GM18511 (cell line): ENCODE measurements around the gene SYMPK.

Experiments
- ATAC-seq: cut with Tn5 transposase; IDR thresholded peaks from one replicate; pipeline ENCODE4 v1.9.1; 2021; ENCODE audit warnings: mild to moderate bottlenecking, moderate library complexity; ENCODE audit not compliant: unreplicated experiment

SYMPK gene

DNA sequence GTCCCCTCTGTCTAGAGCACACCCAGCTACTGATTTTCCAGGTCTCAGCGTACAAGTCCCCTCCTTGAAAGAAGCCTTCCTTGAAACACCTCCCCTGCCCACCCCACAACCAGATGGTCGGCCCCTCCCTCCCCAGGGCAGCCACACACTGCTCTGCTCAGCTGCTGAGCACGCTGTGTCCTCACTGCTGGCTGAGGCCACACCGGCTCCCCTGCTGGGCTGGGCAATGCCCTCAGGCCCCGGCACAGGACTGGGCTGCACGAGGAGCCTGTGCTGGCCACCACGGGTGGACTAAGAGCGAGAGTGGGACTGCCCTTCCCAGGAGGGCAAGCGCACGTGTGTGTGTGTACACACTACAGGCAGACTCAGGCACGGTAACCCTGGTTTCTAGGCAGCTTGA, 36.0 kb downstream of the SYMPK start:
- no peak for ATAC-seq

DNA sequence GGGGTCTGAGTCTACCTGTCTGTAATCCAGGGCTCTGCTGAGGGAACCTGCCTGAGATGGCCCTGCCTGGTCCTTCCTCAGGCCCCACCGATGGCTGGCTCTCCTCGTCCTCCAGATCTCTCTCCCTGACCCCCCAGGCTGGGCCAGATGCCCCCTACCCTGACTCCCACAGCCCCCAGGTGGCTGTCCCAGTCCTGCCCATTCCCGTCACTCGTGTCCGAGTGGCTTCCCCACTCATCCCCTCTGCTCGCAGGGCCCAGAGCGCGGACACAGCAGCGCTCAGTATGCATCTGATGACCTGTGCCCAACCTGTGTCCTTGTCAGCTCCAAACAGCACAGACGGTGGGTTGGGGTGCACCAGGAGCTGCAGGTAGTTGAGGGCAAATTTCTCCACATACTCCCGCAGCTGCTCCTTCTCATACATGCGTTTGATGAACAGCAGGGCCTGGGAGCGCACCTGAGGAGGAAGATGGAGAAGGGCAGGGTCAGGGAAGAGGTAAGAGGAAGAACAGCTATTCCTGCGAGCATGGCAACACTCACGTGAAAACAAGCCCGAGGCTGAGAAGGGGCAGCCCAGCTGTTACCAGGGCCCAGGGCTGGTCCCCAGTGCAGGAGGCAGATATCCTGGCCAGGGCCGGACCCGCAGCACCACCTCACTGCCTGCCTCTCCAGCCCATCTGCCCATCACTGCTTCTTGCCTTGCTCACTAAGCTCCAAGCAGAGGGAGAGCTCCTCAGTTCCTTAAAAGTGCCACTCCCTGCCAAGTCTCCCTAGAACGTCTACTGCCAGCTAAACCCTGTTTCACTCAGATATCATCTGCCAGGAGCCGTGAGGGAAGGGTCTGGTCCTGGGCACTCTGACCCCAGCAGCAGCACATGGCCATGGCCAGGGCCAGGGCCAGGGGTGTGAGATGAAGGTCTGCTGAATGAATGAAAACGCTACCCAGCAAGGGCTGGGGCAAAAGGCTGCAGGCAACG, 36.7 kb downstream of the SYMPK start:
- no peak for ATAC-seq

DNA sequence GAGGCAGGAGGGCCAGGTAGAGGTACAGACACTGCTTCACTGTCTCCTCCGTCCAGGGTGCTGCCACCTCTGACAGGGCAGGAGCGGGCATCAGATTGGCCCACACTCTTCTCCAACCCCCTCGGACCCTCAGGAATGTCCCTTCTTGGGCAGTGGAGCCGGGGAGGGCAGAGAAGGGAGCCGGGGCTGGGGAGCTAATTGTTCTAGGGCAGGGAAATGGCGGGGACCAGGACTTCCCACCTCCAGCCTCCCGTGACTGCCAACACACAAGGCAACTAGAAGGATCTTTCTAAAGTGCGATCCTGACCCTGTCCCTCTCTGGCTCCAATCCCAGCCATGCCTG, 37.7 kb downstream of the SYMPK start:
- ATAC-seq, result no peak

DNA sequence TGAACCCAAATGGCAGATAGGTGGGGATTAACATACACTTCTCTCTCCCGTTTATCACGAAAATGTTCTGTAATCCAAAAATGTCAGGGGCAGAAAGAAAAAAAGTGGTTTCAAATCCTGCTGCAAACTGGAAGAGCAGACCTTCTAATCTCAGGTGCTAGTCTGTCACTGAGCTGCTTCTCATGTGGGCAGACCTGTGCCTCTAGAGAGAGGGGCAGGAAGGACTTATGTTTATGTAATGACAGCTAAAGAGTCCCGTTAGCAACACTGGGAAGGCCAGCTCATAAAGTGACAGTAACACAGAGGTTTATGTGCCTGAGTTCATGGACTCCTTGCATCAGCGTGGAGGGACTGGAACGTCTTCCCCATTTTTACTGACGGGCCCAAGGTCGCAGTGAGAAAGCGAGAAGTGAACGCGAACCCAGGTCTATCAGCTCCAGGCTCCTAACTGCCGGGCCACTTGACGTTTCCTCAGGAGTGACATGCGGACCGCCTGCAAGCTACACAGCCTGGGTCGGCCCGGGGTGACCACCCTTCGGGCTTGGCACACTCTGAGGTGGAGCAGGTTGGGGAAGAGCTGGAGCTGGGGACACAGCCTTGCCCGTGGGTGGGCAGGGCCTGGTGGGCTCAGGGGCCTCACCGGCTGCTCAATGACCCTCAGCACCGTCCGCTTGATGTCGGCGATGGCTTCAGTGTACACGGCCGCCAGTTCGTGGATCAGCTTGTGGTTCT, 38.2 kb downstream of the SYMPK start:
- ATAC-seq, result no peak

DNA sequence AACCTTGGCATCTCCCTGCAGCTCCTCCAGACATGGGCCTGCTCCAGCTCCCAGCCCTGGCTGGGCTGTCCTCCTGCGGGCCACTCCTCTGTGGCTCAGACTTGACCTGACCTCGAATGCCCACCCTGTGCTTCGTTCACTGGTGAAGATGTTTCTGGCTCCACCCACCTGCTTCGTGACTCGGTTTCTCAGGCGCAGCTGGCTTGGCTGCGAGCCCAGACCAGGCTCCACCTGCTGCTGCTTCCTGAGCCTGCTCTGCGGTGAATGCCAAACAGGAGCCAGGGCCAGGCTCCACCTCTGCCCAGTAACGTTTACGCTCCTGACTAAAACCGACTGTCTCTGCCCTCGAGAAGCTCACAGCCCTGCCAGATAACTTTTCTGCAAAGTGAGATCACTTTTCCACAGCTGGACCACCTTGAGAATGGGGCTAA, 38.9 kb downstream of the SYMPK start:
- ATAC-seq, result no peak

DNA sequence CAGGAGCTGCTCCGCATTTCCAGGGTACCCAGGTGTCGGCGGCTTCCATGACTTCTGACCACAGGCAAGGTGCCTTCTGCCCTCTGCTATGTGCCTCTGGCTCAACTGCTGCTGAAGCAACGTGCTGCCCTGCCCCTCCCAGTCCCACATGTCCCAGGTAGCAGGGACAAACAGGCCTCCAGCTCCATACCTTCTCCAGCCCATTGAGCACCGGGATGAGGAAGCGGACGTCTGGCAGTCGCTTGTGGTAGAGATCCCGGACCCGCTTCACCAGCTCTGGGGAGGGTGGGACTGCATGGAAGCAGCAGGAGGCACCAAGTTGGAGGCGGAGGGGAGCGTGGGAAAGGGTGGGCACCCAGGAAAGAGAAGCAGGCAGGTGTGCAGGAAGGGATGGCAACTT, 39.8 kb downstream of the SYMPK start:
- no peak for ATAC-seq

DNA sequence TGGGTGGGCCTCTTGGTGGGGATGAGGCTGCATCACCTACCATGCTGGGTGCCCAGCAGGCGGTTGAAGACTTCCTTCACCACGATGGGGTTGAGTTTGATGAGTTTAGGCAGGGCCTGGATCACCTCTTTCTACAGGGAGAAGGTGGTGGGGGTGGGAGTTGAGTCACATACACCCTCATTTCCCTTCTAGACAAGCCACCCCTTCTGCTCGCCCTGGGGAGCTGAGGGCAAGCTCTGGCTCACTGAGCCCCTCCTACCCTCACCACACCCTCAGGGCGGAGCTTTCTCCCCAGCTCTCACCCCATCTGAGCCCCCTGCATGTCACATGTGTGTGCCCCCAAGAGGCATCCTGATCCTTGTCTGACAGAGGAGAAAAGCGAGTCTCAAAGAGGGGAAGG, 40.2 kb downstream of the SYMPK start:
- ATAC-seq, result no peak

DNA sequence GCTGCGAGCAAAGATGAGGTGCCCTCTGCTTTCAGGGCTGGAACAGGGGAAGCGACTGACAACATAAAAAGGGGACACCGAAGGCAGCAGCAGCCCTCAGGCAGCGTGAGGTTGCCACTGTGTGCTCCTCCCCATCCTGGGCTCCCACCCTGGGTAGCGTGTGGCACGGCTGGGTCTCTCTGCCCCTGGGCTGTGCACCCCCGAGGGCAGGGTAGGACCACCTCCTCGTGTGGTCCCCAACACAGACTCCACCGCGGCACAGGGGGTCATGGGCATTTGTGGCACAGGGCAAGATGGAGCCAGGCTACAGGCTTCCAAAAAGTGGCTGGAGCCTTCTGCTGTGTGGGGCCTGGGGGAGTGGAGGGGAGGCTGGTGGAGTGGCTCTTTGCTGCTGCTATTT, 41.4 kb downstream of the SYMPK start:
- no peak for ATAC-seq

DNA sequence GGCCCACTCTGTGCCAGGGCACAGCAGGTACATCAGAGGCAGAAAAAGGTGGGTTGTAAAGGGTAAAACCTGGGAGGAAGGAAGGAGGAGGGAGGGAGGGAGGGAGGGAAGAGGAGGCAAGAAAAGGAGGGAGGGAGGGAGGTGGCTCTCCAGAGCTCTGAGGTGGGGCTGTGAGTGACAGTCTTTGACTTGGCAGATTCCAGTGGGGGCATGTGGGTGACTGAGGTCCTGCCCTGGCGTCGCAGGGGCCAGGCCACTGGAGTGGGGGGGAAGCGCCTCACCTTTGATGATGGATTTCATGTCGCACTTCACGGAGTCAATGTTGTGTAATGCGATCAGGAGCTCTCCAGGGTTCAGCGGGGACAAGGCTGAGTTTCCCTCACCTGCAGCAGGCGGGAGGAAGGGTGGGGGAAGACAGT, 41.8 kb downstream of the SYMPK start:
- no peak for ATAC-seq

DNA sequence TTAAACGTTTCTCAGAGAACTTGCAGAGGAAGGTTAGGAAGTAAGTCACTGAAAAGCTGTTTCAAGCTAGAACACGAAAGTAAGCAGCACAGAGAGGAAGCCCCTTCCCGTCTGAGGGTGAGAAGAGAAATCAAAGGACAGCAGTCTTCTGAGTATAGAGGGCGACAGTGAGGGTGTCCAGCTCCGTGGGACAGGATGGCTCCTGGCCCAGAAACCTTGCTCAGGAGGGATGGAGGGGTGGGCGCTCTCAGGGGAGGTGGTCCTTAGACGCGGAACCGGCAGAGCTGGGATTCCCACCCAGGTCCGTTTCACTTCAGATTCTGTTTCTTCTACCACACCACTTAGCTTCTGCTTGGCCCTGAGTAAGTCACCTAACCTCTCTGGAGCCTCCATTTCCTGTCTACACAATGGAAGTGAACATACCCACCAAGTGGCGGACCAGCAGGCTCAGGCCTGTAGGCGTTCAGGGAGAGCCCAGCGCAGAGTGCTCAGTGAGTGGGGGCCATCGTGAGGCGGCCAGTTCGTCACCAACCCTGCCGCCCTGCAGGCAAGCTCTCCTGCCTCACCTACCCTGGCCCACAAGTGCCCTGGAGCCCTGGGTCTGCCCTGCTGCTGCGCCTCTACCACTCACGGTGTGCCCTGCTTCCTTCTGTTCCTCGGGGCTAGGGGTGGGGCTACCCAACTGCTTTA, 42.4 kb downstream of the SYMPK start:
- ATAC-seq, result no peak

DNA sequence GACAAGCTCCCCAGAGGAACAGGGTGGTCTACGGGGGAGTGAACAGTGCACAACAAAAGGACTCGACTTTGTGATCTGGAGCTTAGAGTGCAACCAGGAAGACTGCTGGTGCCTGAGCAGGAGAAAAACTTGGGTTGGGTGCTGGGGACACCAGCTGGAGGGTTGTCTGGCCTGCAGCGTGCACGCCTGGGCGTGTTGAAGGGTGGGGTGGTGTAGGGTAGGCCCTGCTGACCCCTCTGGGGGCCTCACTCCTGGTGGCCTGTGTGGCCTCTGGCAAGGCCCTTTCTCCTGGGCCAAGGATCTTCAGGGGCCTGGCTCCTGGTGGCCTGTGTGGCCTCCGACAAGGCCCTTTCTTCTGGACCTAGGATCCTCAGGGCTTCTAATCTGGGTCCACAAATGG, 43.2 kb downstream of the SYMPK start:
- no peak for ATAC-seq

DNA sequence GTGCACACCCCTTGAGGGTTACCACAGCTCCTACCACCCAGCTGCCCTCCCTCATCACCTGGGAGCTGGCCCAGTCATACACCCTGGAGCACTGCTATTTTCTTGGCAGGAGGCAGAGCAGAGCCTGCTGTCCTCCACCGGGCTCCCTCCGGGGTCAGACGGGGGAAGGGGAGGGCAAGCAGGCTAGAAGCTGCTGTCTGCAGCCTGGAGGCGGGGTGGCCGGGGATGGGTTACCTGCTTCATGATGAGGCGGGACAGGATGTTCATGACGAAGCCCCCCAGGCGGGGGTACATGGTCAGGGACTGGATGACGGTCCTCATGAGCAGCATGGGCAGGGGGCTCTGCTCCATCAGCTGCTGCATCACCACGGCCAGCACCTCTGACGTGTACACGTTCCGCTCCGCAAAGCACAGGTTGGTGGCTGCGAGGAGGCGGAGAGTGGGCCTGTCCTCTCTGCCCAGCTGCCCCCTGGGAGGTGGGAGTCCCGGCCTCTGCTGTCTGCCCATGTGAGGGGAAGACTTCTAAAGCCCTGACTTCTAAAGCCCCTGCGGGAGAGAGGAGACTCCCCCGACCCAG, 45.1 kb downstream of the SYMPK start:
- ATAC-seq, result no peak

DNA sequence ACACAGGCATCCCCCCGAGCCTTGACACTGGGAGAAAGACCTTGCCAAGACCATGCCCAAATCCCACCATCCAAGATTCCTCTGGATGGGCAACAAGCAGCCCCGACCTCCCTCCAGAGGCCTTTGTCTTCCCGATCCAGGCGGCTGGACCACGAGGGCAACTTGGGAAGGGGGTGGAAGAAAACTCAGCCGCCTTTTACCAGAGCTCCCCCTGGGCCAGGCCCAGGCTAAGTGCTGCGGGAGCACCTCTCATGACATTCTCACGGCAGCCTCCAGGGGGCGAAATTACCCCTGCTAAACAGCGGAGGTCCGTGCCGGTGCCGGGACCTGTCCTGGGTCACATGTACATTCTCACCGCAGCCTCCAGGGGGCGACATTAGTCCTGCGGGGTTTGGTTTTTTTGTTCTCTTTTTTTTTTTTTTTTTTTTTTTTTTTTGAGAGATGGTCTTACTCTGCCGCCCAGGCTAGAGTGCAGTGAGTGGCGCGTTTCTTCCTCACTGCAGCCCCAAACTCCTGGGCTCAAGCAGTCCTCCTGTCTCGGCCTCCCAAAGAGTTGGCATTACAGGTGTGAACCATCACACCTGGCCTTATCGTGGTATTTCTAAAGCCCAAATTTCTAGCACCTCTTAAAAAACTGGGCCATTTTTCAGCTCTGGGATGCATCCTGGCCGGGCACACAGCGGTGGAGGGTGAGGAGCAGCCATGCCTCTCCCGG, 45.8 kb downstream of the SYMPK start:
- ATAC-seq, result peak; percentile 76

DNA sequence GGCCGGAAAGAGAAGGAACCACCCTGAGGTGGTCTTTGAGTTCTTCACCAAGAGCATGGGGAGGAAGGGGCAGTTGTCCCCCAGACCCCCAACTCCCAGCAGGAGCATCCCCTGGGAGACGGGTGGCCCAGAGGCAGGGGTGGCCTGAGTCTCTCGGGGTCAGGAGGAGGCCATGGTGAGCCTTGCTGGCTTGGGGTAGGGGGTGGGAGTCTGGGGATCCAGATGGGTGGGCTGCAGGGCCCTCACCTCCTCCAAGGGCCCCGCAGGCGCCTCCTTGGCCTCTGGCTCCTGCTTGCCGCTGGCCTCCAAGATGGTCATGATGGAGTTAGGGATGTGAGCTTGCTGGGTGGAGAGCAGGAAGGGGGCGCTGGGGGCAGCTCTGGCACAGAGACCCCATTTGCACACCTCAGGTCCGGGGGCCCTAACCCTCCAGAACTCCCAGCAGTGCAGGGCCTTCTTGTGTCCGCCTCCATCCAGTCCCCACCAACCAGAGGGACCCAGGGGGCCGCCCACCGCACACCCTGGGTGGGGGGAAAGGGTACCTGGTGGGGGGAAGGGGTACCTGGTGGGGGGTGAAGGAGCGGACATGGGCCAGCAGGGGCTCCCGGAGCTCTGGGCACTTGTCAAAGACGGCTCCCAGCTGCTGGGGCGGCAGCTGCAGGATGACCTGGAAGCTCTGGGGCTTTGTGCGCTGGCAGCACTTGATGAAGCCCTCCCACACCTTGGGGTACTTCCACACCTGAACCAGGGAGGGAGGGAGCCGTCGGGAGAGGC, 46.5 kb downstream of the SYMPK start:
- ATAC-seq, result no peak

DNA sequence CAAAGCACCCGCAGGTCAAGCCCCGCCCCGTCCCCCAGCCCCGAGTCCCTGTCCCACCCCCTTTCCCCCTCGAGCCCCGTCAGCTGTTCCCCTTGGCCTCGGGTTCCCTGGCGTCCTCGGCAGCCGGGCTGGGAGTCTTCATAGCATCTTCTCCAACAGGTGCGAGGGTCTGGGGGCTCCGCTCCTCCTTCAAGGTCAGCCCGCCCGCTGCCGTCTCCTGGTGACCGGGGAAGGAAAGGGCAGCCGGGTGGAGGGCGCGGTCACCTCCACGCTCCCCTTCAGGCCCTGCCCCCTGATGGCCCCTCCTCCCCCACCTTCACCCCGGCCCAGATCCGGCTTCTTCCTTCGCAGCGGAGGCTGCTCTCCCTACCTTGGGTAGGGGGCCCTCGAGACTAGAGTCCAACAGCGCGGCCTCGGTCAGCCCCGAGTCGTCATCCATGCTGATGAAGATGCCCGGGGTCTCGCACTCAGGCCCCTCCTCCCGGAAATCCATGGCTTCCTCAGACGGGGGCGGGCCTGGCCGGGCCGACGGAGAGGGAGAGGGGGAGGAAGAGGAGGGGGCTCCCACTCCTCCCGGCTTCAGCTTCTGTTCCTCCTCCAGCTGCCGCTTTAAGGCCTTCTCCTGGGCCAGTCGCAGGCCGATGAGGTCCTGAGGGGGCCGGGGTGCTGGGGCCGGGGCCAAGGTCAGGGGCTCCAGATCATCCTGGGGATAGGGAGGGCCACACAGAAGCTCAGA, 47.3 kb downstream of the SYMPK start:
- no peak for ATAC-seq

DNA sequence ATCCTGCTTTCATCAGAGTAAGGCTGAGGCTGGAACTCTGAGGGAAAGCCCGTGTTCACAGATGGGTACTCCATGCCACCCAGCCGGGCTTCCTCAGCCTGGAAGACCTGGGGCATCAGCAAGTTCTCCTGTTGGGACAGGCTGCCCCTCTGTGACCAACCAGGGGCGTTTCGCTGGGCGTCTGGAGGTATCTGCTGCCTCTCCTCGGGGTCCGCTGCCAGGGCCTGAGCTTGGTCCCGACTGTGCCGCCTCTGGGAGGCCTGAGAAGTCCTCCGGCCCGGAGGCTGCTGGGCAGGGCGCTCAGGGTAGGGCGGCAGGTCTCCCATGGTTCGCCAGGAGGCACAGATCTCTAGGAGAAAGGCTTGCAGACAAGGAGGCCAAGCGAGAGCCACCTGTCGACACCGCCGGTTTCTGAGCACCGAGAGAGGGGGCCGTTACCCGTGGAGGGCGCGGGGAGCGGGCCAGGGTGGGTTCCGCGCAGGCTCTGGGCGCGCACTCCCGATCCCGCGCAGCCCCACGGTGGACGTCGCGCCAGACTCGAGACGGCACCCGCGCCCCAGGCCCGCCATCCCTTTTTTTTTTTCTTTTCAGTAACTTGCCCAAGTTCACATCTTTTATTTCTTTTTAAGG, 48.0 kb downstream of the SYMPK start, which contains the start of gene RSPH6A:
Gene RSPH6A (minus strand): TSS at position 458 of the 630 bp plus-strand sequence. CDS start 132 bp downstream, at position 326.
- ATAC-seq, result no peak

DNA sequence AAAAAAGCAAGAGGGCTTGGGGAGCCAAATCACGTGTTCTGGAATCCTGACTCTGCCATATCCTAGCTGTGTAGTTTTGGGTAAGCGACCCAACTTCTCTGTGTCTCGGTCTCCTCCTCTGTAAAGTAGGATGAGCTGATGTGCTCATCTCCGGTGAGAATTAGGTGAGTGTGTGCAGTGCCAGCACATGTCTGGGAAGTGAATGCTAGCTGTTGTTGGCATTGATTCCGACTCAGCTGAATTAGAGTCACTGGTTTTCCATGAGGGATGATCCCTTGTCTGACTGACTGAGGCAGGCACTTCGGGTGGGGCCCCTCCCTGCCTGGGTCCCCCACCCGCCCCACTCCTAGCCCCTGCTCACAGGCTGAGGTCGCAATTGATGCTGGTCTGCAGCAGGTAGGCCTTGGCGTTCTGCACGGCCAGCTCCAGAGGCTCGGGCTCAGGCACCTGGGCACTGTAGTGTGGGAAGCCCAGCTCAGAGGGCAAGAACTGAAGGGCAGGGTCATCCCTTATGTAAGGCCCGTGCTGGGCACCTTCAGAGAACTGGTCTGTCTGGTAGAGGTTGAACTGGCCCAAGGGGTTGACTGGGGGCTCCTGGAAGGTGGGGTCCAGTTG, 48.7 kb downstream of the SYMPK start:
- ATAC-seq, result no peak

DNA sequence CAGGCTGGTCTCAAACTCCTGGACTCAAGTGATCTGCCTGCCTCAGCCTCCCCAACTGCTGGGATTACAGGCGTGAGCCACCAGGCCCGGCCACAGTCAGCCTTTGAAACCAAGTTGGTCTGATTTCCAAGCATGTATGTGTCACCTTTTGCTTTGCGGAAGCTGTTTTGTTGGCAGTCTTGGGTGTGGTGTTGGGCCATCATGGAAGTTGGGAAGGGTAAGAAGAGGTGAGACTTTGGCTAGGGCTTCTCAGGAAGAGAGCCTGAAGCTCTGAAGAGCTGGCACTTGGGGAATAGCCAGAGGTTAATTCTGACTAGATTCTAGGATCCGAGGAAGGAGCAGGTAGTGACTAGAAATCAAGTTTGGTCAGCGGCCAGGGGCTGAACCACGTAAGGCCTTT, 50.6 kb downstream of the SYMPK start:
- no peak for ATAC-seq
